ENCODE results near the gene EFR3B.
A peak's percentile ranks its signal among the peaks of the same experiment; 100 is the strongest.

The EFR3B gene

GRCh38 chr2:25042321-25043240 lies 705 bp downstream of the EFR3B start:
- ATAC-seq (replicated peaks; ENCODE audit: extremely low read depth, poor library complexity, severe bottlenecking): no peak
- peaks cover 3% of the 10 kb centered on the region for H3K36me3 Mint-ChIP-seq (ENCODE audit: insufficient read depth)
- no peaks in the 10 kb centered on the region for H3K9me3 Mint-ChIP-seq
- no peak for DNase-seq (ENCODE audit: low spot score in 2 of 2)
- H3K4me3 Mint-ChIP-seq: peak overlapping the region; percentile 86
- H3K27ac Mint-ChIP-seq (ENCODE audit: low read depth): no peak overlapping the region
- H3K4me1 Mint-ChIP-seq: peaks cover 29% of the 10 kb centered on the region
- H3K27me3 Mint-ChIP-seq: peaks cover 50% of the 10 kb centered on the region

GRCh38 chr2:25043241-25043867 lies 1.5 kb downstream of the EFR3B start:
- Mint-ChIP-seq H3K4me1 (peaks cover 29% of the 10 kb centered on the region), H3K27me3 (peaks cover 52% of the 10 kb centered on the region), H3K27ac (ENCODE audit: low read depth) (no peak overlapping the region), H3K4me3 (peak overlapping the region; percentile 86), H3K9me3 (no peaks in the 10 kb centered on the region), H3K36me3 (ENCODE audit: insufficient read depth) (peaks cover 3% of the 10 kb centered on the region)
- DNase-seq (ENCODE audit: low spot score in 2 of 2) (no peak), ATAC-seq (replicated peaks; ENCODE audit: extremely low read depth, poor library complexity, severe bottlenecking) (no peak)

DNA sequence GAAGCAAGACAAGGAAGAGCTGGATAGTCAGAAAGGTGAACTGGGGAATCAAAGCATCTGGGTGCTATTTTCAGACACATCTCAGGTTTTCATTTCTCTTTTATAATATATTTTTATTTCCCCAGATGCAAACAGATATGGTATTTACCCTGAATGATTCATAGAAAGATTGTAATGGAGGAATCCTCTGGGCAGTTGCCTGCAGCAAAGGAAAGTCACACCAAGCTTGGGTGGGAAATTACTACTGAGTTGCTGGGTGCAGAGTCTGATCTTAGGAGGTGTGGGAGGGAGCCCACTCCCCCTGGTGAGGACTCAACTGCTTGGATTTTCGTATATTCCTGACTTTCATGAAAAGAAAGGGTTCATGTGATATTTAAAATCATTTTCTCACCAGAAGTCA lies 2.1 kb downstream of the EFR3B start:
- Mint-ChIP-seq H3K27ac (ENCODE audit: low read depth) (no peak overlapping the region), H3K9me3 (no peaks in the 10 kb centered on the region), H3K4me3 (no peak overlapping the region), H3K4me1 (peaks cover 29% of the 10 kb centered on the region), H3K36me3 (ENCODE audit: insufficient read depth) (peaks cover 3% of the 10 kb centered on the region), H3K27me3 (peaks cover 59% of the 10 kb centered on the region)
- no peak for ATAC-seq (replicated peaks; ENCODE audit: extremely low read depth, poor library complexity, severe bottlenecking)
- DNase-seq (ENCODE audit: low spot score in 2 of 2): no peak

GRCh38 chr2:25044990-25045389 lies 3.1 kb downstream of the EFR3B start:
- Mint-ChIP-seq H3K27ac (ENCODE audit: low read depth) (no peak overlapping the region), H3K4me3 (no peak overlapping the region), H3K27me3 (peaks cover 69% of the 10 kb centered on the region), H3K9me3 (no peaks in the 10 kb centered on the region), H3K36me3 (ENCODE audit: insufficient read depth) (peaks cover 3% of the 10 kb centered on the region), H3K4me1 (peaks cover 29% of the 10 kb centered on the region)
- DNase-seq (ENCODE audit: low spot score in 2 of 2) (no peak), ATAC-seq (replicated peaks; ENCODE audit: extremely low read depth, poor library complexity, severe bottlenecking) (no peak)

GRCh38 chr2:25049422-25049821 lies 7.5 kb downstream of the EFR3B start:
- no peak overlapping the region for H3K27ac Mint-ChIP-seq (ENCODE audit: low read depth)
- peaks cover 6% of the 10 kb centered on the region for H3K4me1 Mint-ChIP-seq
- H3K36me3 Mint-ChIP-seq (ENCODE audit: insufficient read depth): no peaks in the 10 kb centered on the region
- no peaks in the 10 kb centered on the region for H3K9me3 Mint-ChIP-seq
- no peak overlapping the region for H3K4me3 Mint-ChIP-seq
- no peak for ATAC-seq (replicated peaks; ENCODE audit: extremely low read depth, poor library complexity, severe bottlenecking)
- peaks cover 72% of the 10 kb centered on the region for H3K27me3 Mint-ChIP-seq
- no peak for DNase-seq (ENCODE audit: low spot score in 2 of 2)

DNA sequence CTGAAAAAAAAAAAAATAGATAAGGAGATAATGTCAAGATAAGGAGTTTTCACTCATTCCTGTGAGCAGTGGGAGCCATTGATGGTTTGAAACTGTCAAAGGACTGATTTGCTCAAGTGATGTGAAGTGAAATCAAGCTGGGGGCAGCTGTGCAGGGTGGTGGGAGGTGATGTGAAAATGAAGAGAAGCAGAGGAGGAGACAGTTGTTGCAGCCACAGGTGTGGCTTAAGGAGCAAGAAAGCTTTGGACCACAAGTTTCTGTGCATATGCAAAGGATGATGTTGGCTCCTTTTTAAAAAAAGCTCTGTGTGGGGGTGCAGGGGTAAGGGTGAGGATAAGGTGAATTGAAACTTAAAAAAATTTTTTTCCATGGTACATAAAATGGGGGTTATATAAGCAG lies 8.3 kb downstream of the EFR3B start:
- DNase-seq (ENCODE audit: low spot score in 2 of 2) (no peak), ATAC-seq (replicated peaks; ENCODE audit: extremely low read depth, poor library complexity, severe bottlenecking) (no peak)
- peaks cover 2% of the 10 kb centered on the region for H3K4me1 Mint-ChIP-seq
- H3K9me3 Mint-ChIP-seq: no peaks in the 10 kb centered on the region
- H3K27ac Mint-ChIP-seq (ENCODE audit: low read depth): no peak overlapping the region
- H3K36me3 Mint-ChIP-seq (ENCODE audit: insufficient read depth): no peaks in the 10 kb centered on the region
- no peak overlapping the region for H3K4me3 Mint-ChIP-seq
- H3K27me3 Mint-ChIP-seq: peaks cover 65% of the 10 kb centered on the region

DNA sequence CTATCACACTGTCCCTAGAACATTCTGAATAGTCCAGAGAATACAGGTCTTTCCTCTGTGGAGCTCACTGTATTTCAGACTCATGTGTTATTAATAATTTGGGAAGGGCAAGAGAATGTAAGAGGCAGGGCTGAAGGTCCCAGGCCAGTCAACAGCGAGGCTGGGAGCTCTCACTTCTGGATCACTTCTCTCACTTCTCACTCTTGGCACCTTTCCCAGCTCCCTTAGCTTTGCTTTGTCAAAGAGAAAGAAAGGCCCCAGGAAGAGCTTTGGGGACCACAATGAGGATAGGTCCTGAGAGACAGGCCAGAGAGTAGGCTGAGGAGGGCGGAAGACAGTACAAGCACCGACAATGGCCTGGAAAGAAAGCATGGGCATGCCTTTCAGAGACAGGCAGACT lies 11.2 kb downstream of the EFR3B start:
- H3K9me3 Mint-ChIP-seq: no peaks in the 10 kb centered on the region
- no peak overlapping the region for H3K27ac Mint-ChIP-seq (ENCODE audit: low read depth)
- no peak for DNase-seq (ENCODE audit: low spot score in 2 of 2)
- H3K27me3 Mint-ChIP-seq: peaks cover 41% of the 10 kb centered on the region
- no peak for ATAC-seq (replicated peaks; ENCODE audit: extremely low read depth, poor library complexity, severe bottlenecking)
- no peaks in the 10 kb centered on the region for H3K36me3 Mint-ChIP-seq (ENCODE audit: insufficient read depth)
- no peak overlapping the region for H3K4me3 Mint-ChIP-seq
- H3K4me1 Mint-ChIP-seq: no peaks in the 10 kb centered on the region

- Mint-ChIP-seq H3K27me3 (peaks cover 26% of the 10 kb centered on the region), H3K27ac (ENCODE audit: low read depth) (no peak overlapping the region), H3K36me3 (ENCODE audit: insufficient read depth) (peaks cover 1% of the 10 kb centered on the region), H3K9me3 (no peaks in the 10 kb centered on the region), H3K4me1 (no peaks in the 10 kb centered on the region), H3K4me3 (no peak overlapping the region)
- DNase-seq (ENCODE audit: low spot score in 2 of 2): no peak
- no peak for ATAC-seq (replicated peaks; ENCODE audit: extremely low read depth, poor library complexity, severe bottlenecking)
Observed at GRCh38 chr2:25054720-25055119, 12.8 kb downstream of the EFR3B start.

GRCh38 chr2:25055376-25055920 lies 13.6 kb downstream of the EFR3B start:
- Mint-ChIP-seq H3K27me3 (peaks cover 19% of the 10 kb centered on the region), H3K4me1 (no peaks in the 10 kb centered on the region), H3K36me3 (ENCODE audit: insufficient read depth) (peaks cover 1% of the 10 kb centered on the region), H3K4me3 (no peak overlapping the region), H3K9me3 (no peaks in the 10 kb centered on the region), H3K27ac (ENCODE audit: low read depth) (no peak overlapping the region)
- ATAC-seq (replicated peaks; ENCODE audit: extremely low read depth, poor library complexity, severe bottlenecking) (no peak), DNase-seq (ENCODE audit: low spot score in 2 of 2) (no peak)

GRCh38 chr2:25056098-25056821 lies 14.4 kb downstream of the EFR3B start:
- H3K4me3 Mint-ChIP-seq: no peak overlapping the region
- H3K36me3 Mint-ChIP-seq (ENCODE audit: insufficient read depth): peaks cover 1% of the 10 kb centered on the region
- peaks cover 17% of the 10 kb centered on the region for H3K27me3 Mint-ChIP-seq
- no peak for ATAC-seq (replicated peaks; ENCODE audit: extremely low read depth, poor library complexity, severe bottlenecking)
- DNase-seq (ENCODE audit: low spot score in 2 of 2): no peak
- no peaks in the 10 kb centered on the region for H3K9me3 Mint-ChIP-seq
- H3K27ac Mint-ChIP-seq (ENCODE audit: low read depth): no peak overlapping the region
- no peaks in the 10 kb centered on the region for H3K4me1 Mint-ChIP-seq

- no peak overlapping the region for H3K4me3 Mint-ChIP-seq
- DNase-seq (ENCODE audit: low spot score in 2 of 2): no peak
- peaks cover 11% of the 10 kb centered on the region for H3K9me3 Mint-ChIP-seq
- peaks cover 1% of the 10 kb centered on the region for H3K36me3 Mint-ChIP-seq (ENCODE audit: insufficient read depth)
- no peak overlapping the region for H3K27ac Mint-ChIP-seq (ENCODE audit: low read depth)
- no peaks in the 10 kb centered on the region for H3K27me3 Mint-ChIP-seq
- H3K4me1 Mint-ChIP-seq: no peaks in the 10 kb centered on the region
- ATAC-seq (replicated peaks; ENCODE audit: extremely low read depth, poor library complexity, severe bottlenecking): no peak
Observed at GRCh38 chr2:25062511-25062917, 20.6 kb downstream of the EFR3B start.

GRCh38 chr2:25063876-25064660 lies 22.2 kb downstream of the EFR3B start:
- H3K4me3 Mint-ChIP-seq: no peak overlapping the region
- peaks cover 11% of the 10 kb centered on the region for H3K9me3 Mint-ChIP-seq
- no peaks in the 10 kb centered on the region for H3K27me3 Mint-ChIP-seq
- ATAC-seq (replicated peaks; ENCODE audit: extremely low read depth, poor library complexity, severe bottlenecking) (no peak), DNase-seq (ENCODE audit: low spot score in 2 of 2) (no peak)
- H3K36me3 Mint-ChIP-seq (ENCODE audit: insufficient read depth): no peaks in the 10 kb centered on the region
- H3K27ac Mint-ChIP-seq (ENCODE audit: low read depth): no peak overlapping the region
- no peaks in the 10 kb centered on the region for H3K4me1 Mint-ChIP-seq
